NOMO-1 treated with DMSO at 0.1 percent for 48 hours (cell line): ENCODE measurements around the gene GPR78.
"Not testable (repeated sequence)": the region's sequence is repeated elsewhere in the genome, so short reads cannot be mapped to it uniquely, and the experiment has no call there.

Source experiments
- DNase-seq: peaks from one replicate; lab custom pipeline; 2025; ENCODE audit not compliant: unreplicated experiment; lab: John Stamatoyannopoulos, UW

The GPR78 gene

GRCh38 chr4:8560265-8561047 lies 19.7 kb upstream of the GPR78 start:
- DNase-seq: no peak

DNA sequence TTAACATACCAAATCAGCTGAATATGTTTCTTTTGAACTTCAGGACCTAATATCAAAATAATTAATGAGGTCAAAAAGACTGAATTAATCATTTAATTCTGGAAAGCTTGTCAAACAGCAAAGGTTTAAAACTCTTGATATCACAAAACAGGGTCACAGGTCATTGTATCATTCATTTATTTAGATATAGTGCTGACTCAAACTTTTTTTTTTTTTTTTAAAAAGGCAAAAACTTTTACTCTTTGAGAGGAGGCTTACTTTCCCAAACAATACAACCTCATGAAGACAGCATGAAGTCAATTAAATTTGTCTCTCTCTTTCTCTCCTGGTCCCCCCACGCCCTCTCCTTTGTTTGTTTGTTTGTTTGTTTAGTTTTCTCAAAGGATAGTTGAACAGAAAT lies 15.6 kb upstream of the GPR78 start:
- no peak for DNase-seq

GRCh38 chr4:8568068-8568668 lies 12.0 kb upstream of the GPR78 start:
- no peak for DNase-seq

DNA sequence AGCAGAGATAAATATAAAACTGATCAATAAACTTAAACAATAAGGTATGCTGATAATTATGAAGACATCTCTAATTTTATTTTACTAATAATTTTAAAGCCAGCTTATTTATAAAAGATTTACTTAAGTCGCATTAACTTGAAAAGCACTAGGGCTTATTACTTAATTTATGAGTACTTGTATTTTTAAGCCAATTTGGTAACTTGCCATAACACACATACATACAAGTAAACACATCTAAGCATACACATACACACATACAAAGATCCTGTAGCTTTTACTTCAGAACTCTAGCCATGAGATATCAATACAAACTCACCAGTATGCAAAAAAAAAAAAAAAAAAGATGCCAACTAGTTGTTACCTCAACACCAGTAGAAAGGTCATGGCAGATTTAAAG lies 10.0 kb upstream of the GPR78 start:
- no peak for DNase-seq

DNA sequence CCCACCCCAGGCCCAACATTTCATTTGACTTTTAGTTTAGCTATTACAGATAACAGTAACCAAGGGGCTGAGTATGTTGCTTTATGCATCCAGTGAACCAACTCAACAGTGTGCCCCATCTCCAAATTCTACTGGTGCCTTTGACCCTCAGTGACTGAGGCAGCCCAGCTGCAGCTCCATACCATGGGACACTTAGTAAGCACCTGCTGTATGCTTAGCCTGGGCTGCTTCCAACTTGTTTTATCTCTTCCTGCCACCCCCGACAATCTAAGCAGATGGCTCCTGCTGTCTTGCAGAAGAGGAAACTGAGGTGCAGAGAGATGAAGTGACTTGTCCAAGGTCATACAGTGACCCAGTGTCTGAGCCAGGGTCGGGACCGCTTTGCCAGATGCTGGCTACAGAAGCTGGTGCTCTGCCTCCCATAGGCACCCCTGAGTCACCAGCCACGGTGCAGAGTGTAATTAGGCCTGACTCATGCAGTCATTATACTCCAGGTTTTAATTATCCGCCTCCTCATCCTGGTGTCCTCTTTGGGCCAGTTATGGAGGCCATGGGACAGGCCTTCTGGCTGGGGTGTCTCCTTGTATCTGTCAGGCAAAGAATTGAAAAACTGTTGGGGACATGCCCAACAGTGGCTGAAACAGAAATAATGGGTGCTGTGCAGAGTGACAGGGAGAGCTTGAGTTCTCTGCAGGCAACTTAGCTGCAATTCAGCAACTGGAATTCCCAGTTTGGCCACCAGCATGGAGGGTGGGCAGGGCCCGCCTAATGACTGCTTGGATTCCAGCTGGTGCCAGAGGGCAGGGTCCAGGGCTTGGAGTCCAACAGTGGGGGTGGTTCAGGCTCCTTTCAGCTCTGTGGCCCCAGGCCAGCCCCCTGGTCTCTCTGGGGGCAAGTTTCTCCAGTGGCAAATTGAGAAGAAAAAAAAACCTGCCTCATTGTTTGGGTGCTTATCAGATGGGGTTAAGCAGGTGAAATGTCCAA lies 8.2 kb upstream of the GPR78 start:
- DNase-seq: no peak

GRCh38 chr4:8573266-8573665 lies 6.9 kb upstream of the GPR78 start:
- DNase-seq: no peak

- DNase-seq: no peak
Observed at GRCh38 chr4:8574796-8575370, 5.3 kb upstream of the GPR78 start.

GRCh38 chr4:8575457-8575856 lies 4.7 kb upstream of the GPR78 start:
- DNase-seq: no peak

GRCh38 chr4:8576591-8576990 lies 3.6 kb upstream of the GPR78 start:
- DNase-seq: not testable (repeated sequence)

DNA sequence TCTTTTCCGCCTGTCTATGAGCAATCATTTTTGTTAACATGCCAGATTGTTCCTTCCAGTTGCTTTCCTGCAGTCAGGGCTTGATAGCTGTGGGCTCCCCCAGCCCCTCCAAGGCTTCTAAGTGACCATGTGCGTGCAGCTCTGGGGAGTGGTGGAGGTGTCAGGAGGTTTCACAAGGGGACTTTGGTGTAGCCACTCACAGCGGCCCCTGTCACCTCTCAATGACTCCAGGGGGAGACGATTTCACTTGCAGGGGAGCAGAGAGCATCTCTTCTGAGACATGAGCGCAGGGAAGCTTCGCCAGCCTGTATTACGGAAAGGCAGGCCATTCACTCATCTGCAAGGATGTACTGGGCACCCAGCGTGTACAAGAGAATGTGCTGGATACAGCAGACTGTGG lies 3.1 kb upstream of the GPR78 start:
- DNase-seq: no peak

DNA sequence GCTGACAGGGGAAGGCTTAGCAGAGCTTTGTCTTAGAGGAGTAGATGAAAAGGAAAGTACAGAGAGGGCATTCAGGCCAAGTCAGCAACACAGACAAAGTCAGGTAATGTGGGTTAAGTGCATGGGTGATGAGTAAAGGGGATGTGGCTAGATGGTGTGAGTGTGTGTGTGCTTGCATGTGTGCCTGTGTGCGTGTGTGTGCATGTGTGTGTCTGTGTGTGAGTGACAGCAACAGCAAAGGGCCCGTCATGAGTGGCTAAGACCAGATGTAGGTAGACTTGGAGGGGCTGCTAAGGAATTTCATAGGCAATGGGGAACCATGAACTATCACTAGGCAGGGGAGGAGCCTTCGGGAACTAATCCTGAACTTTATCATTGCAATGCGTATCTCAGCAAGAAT lies 2.2 kb upstream of the GPR78 start:
- no peak for DNase-seq

DNA sequence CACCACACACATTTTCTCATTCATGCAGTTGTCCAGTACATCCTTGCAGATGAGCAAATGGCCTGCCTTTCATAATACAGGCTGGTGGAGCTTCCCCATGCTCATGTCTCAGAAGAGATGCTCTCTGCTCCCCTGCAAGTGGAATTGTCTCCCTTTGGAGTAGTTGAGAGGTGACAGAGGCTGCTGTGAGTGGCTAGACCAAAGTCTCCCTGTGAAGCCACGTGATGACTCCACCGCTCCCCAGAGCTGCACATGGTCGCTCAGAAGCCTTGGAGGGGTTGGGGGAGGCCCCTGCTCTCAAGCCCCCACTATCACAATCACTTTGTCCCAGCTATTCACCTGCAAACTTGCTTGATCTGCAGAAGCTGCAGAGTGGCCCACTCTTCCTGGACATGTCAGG lies 1.5 kb upstream of the GPR78 start:
- no peak for DNase-seq

GRCh38 chr4:8579526-8580320 lies 469 bp upstream of the GPR78 start:
- DNase-seq: no peak

- no peak for DNase-seq
Observed at GRCh38 chr4:8581094-8581861, 1.1 kb downstream of the GPR78 start.

DNA sequence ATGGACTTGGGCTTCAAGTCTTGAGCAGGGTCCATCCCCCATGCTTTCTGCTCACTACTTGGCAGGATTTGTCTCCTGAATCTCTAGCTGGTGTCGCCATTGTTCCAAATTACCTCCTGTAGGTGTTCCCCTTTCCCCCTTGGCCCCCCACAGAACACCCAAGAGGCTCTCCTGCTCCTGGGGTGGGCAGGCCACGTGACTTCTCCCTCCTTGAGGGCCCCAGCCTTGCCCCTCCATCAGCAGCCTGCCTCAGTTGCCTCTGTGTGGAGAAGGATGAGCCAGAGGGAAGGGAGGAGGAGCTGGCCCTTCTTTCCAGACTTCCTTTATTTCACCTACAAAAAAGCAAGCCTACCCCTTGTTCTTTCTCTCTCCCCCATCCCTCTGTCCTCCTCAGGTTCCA lies 1.8 kb downstream of the GPR78 start:
- DNase-seq: no peak

DNA sequence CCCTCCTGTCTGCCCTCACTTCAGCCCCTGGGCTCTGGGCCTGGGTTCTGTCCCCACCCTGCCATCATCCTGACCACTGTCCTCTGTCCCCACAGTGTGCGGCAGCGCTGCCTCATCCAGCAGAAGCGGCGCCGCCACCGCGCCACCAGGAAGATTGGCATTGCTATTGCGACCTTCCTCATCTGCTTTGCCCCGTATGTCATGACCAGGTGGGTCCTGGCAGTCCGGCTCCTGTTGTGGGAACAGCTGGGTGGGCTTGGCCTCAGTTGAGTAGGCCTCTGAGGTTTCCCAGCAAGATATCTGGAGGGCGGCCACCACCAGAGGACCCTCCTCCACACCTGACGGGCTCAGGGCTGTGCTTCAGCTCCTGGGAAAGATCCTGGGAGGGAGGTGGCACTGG lies 2.2 kb downstream of the GPR78 start:
- DNase-seq: no peak

DNA sequence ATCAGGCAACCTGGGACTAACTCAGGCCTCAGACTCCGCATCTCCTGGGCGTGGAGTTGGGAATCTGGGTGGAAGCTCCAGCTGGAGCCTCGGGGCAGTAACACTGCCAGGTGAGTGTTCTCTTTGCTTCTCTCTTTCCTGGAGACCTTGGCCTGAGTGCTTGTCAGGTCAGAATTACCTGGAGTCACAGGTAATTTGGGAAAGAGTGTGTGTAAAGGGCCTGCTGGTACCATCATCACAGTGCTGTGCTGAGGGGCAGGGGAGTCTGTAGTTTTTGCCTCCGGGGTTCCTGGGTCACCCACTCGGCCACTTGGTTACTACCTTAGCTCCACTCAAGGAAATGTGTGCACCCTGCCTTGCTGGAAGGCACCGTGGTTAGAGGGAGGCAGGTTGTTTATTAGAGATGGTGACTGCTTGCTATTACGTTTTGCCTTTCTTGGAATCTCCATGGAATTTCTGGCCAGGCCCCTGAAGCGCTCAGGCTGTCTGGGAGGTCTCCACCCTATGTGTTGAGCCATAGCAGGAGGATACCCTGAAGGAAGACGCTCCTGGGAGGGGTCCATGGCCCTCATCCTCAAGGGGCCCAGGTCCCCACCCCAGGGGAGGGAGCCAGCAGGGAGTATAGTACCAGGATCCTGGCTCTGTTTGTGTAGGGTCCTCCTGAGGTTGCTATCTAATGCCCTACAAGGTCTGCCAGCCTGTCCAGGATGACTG lies 2.9 kb downstream of the GPR78 start:
- no peak for DNase-seq

- no peak for DNase-seq
Observed at GRCh38 chr4:8583655-8584025, 3.4 kb downstream of the GPR78 start.

- DNase-seq: no peak
Observed at GRCh38 chr4:8585186-8585585, 5.0 kb downstream of the GPR78 start.
